HUDEP-2 (cell line): ENCODE results near the gene FAM107B.
"Not testable (repeated sequence)": the region's sequence is repeated elsewhere in the genome, so short reads cannot be mapped to it uniquely, and the experiment has no call there.

Experiments
- DNase-seq, 76 experiments: peaks; one replicate each; lab custom pipeline; 2025; ENCODE audit not compliant: unreplicated experiment in 76 of 76; lab: John Stamatoyannopoulos, UW

Gene FAM107B

GRCh38 chr10:14696821-14697220 lies 77.9 kb downstream of the FAM107B start:
- no peak for DNase-seq

DNA sequence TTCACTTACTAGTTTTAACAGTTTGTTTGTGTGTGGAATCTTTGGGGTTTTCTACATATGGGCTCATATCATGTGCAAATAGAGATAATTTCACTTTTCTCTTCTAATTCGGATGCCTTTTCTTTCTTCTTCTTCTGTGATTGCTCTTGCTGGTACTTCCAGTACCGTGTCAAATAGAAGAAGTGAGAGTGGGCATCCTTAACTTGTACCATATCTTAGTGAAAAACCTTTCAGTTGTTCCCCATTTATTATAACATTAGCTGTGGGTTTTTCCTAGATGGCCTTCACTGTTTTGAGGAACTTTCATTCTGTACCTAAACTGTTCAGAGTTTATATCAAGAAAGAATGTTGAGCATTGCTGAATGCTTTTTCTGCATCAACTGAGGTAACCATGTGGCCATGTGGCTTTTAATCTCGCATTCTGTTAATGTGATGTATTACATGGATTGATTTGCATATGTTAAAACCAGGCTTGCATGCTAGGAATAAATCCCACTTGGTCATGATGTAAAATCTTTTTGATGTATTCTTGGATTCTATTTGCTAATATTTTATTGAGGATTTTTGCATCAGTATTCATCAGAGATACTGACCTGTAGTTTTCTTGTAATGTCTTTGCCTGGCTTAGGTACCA lies 78.7 kb downstream of the FAM107B start:
- DNase-seq, result no peak

DNA sequence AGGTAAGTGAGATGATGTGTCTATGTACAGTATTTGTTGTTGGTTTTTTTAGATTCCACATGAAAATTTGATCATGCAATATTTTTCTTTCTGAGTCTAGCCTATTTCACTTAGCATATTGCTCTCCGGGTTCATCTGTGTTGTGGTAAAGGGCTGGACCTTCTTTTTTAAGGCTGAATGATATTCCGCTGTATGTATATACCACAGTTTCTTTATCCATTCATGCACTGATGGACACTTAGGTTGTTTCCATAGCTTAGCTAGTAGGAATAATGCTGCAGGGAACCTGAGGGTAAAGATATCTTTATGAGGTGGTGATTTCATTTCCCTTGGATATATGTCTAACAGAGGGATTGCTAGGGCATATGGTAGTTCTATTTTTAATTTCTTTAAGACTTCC lies 80.8 kb downstream of the FAM107B start:
- DNase-seq, result no peak

- DNase-seq, result no peak
Measured at GRCh38 chr10:14692344-14693076, 82.2 kb downstream of the FAM107B start.

DNA sequence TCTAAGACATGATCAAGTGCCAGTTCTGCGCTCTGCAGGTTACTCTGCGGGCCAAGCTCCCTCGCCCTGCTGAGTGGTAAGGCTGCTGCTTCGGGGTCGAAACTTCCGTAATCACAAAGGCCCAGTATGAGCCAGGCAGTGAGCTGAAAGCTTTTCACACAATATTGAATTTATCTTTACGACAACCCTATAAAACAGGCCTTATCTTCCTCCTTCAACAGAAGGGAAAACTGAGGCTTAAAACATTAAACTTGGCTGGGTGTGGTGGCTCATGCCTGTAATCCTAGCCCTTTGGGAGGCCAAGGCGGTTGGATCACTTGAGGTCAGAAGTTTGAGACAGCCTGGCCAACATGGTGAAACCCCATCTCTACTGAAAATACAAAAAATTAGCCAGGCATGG lies 83.3 kb downstream of the FAM107B start:
- DNase-seq, result no peak

GRCh38 chr10:14688606-14689005 lies 86.1 kb downstream of the FAM107B start:
- no peak for DNase-seq

- DNase-seq, result not testable (repeated sequence)
Measured at GRCh38 chr10:14688189-14688588, 86.5 kb downstream of the FAM107B start.

- DNase-seq, result no peak
Measured at GRCh38 chr10:14687340-14687739, 87.4 kb downstream of the FAM107B start.

GRCh38 chr10:14686356-14686755 lies 88.3 kb downstream of the FAM107B start:
- DNase-seq, result no peak

DNA sequence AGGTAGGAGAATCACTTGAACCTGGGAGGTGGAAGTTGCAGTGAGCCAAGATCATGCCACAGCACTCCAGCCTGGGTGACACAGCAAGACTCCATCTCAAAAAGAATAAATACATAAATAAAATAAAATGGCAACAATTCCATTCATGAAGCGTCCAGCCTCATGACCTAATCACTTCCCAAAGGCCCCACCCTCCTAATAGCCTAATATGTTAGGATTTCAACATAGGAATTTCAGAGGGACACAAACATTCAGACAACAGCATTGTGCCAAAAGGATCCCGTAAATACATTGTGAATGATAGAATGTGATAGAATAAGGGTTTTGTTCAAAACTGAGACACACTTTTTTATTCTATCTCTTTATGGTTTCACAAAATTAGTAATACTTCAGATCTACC lies 90.3 kb downstream of the FAM107B start:
- DNase-seq, result no peak

DNA sequence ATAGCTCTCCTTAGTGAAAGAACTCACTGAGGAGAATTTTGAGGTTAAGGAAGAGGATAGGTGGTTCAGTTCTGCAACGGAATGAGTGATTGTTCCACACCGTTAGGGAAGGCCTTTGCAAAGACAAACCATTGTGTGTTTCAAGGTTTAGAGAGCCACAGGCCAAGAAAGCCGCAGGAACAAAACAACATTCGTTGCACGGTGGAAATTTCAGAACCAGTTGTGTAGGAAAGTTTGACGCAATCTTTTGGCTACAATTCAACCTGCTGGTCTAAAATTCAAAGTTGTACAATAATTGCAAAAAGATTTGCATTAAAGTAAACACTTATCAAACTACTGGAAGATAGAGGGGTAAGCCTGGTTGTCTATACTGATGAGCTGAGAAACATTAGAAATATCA lies 91.4 kb downstream of the FAM107B start:
- DNase-seq, result no peak

DNA sequence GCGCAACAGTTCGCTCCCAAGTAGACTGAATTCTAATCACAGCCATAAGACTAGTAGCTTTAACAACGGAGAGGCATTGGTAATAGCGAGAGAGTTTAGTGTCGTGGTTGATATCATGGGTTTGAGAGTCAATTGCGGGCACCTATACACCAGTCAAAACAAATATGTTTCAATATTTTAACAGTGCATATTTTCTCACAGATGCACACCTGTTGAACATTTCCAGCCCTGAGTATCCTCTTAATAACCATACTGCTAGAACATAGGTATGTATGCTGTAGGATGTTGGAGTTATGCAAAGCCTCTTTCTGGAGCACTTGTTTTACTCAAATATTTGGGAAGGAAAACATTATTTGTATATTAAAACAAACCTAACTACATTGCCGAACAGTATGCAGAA lies 92.9 kb downstream of the FAM107B start:
- no peak for DNase-seq

DNA sequence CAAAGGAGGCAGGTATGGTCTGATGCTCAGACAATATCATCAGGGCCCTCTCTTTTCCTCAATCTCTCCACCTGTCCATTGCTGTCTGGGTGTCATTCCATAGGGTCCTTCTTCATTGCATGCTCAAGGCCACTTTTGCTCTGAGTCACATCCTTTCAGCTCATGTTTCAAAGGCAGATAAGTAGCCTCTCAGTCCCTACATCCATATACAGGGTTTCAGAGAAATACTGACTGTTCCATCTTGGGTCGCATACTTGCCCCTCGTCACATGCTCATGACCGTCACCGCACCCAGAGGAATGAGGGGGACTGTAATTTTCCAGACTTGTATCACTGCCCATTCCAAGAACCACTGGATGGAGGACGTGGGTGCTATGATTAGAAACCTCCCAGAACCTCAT lies 93.4 kb downstream of the FAM107B start:
- DNase-seq, result no peak

DNA sequence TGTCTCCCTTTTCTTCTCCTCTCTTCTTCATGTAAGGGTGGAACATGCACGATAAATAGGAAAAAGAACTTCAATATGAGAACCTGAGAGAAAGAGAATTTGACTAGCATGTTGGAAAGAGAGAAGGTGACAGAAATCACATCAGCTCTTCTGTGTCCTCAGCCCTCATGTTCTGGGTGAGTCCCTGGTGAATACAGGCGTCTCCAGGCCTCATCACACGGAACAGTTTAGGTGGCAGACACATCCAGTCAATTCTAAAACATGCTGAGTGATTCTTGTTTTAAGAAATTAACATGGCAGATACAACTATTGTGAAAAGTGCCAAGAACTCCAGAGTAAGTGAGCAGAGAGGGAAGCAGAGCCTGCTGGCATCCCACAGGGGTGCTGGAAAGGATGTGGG lies 96.1 kb downstream of the FAM107B start:
- DNase-seq, result no peak

DNA sequence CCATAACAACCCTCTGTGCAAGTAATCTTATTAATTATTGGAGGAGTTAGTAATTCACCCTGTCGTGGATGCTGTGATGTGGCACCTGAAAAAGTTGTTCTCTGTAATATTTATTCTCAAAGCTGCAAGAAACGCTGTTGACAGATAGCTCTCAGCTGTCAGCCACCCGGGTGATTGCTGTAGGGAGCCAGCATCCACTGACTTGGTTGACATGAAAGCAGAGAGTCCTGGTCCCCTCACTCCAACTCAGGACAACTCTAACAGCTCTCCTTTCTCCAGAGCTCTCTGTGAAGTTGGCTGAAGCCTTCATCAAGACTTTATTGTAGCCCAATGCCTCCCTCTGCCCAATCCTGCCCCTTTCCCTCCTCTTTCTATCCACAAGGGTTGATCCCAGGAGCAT lies 98.0 kb downstream of the FAM107B start:
- DNase-seq, result no peak

- DNase-seq, result no peak
Measured at GRCh38 chr10:14674376-14675050, 100.2 kb downstream of the FAM107B start.

DNA sequence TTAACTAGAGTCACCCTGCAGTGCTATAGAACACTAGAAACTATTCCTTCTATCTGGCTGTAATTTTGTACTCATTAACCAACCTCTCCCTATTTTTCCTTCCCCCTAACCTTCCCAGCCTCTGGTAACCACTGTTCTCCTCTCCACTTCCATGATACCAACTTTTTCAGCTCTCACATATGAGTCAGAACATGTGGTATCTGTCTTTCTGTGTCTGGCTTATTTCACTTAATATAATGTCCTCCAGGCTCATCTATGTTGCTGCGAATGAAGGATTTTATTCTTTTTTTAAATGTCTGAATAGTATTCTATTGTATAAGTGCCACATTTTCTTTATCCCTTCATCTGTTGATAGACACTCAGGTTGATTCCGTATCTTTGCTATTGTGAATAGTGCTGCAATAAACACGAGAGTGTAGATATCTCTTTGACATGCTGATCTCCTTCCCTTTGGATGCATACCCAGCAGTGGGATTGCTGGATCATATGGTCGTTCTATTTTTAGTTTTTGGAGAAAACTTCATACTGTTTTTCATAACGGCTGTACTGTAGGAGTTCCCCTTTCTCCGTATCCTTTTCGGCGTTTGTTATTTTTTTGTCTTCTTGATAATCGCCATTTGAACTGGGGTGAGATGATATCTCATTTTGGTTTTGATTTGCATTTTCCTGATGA lies 101.4 kb downstream of the FAM107B start:
- DNase-seq, result no peak

DNA sequence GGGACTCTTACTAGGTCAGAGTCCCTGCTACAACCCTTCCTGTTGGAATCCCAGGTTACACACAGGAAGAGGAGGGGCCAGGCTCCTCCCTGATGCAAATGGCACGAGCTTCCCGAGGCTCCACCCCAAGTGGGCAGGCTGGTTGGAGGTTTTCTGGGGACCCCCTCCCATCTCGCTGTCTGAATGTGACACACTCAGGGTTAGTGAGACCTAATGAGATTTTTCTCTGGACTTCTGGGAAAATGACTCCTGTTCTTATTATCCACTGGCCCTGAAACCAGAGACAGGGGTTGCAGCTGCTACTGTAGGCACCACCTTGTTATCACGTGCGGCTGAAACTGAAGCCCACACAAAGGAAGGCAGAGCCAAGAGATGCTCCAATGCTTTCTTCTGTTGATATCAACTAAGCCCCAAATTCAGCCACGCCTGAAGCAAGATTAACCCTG lies 103.3 kb downstream of the FAM107B start:
- no peak for DNase-seq

DNA sequence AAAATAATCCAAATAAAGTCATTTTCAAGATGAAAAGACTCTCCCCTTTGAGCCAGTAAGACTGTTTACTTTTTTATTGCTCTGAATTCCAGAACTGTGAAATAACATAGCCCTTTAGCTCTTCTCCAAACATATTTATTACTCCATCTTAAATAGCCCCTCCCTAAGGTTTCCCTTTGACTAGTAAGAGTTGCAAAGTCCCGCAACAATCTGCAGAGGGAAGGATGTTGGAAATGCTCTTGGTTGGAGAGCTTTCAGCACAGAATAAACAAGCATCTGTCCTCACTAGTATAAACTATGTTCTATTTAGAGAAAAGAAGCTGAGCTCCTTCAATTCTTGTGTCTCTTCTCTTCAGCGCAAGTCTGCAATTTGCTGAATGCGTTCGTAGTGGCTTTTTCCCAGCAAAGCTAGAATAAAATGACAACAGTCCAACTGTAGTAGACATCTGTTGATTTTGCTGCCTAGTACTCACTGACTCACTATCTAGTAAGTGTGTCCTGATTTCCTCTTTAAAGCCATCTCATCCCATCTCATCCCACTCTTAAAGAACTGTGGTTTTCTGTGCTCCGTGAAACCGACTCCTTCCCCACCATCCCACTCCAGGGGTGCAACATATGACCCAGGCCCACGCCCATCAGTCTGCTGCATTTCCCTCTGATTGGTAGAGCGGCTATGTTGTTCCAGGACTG lies 104.0 kb downstream of the FAM107B start:
- DNase-seq, result no peak

GRCh38 chr10:14669576-14669975 lies 105.1 kb downstream of the FAM107B start:
- no peak for DNase-seq

- DNase-seq, result no peak
Measured at GRCh38 chr10:14667781-14668180, 106.9 kb downstream of the FAM107B start.
